ENCODE measurements around the gene BYSL.
"Not testable (repeated sequence)": the region's sequence is repeated elsewhere in the genome, so short reads cannot be mapped to it uniquely, and the experiment has no call there.

DNA sequence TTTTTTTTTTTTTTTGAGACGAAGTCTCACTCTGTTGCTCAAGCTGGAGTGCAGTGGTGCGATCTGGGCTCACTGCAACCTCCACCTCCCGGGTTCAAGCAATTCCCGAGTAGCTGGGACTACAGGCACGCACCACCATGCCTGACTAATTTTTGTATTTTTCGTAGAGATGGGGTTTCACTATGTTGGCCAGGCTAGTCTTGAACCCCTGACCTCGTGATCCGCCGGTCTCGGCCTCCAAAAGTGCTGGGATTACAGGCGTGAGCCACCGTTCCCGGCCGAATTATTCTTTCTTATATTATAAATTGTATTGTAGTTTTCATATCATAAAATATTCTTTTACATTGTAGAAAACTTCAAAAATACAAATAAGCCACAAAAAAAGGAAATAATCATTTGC is 21.6 kb downstream of the BYSL start:
- TF ChIP-seq, protein P1, sequence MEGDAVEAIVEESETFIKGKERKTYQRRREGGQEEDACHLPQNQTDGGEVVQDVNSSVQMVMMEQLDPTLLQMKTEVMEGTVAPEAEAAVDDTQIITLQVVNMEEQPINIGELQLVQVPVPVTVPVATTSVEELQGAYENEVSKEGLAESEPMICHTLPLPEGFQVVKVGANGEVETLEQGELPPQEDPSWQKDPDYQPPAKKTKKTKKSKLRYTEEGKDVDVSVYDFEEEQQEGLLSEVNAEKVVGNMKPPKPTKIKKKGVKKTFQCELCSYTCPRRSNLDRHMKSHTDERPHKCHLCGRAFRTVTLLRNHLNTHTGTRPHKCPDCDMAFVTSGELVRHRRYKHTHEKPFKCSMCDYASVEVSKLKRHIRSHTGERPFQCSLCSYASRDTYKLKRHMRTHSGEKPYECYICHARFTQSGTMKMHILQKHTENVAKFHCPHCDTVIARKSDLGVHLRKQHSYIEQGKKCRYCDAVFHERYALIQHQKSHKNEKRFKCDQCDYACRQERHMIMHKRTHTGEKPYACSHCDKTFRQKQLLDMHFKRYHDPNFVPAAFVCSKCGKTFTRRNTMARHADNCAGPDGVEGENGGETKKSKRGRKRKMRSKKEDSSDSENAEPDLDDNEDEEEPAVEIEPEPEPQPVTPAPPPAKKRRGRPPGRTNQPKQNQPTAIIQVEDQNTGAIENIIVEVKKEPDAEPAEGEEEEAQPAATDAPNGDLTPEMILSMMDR (IDR thresholded peaks at IDR 0.05; ENCODE audit: poor library complexity): not testable (repeated sequence)
- not testable (repeated sequence) for TF ChIP-seq EZH2 (IDR thresholded peaks at IDR 0.05; ENCODE audit: borderline replicate concordance); EZH2phosphoT487 (IDR thresholded peaks at IDR 0.05; ENCODE audit: low read depth, severe bottlenecking, unreplicated experiment)
